Activated CD8-positive, alpha-beta memory T cell treated with anti-CD3 and anti-CD28 coated beads for 48 hours (primary cell): Measurements from ENCODE around the gene FERMT3.
A peak's percentile ranks its signal among the peaks of the same experiment; 100 is the strongest.

Experiments
- DNase-seq, 3 experiments: peaks; one replicate each; pipeline ENCODE4 v3.0.0-alpha.2; 2020; ENCODE audit warnings: low read depth in 2 of 3, low spot score in 2 of 3

The FERMT3 gene

GRCh38 chr11:64247729-64248531 is 41.4 kb downstream of the FERMT3 start:
- no peak for DNase-seq

- no peak for DNase-seq
Observed at GRCh38 chr11:64248578-64248977, 42.1 kb downstream of the FERMT3 start.

- no peak for DNase-seq
Observed at GRCh38 chr11:64249038-64249437, 42.5 kb downstream of the FERMT3 start.

DNA sequence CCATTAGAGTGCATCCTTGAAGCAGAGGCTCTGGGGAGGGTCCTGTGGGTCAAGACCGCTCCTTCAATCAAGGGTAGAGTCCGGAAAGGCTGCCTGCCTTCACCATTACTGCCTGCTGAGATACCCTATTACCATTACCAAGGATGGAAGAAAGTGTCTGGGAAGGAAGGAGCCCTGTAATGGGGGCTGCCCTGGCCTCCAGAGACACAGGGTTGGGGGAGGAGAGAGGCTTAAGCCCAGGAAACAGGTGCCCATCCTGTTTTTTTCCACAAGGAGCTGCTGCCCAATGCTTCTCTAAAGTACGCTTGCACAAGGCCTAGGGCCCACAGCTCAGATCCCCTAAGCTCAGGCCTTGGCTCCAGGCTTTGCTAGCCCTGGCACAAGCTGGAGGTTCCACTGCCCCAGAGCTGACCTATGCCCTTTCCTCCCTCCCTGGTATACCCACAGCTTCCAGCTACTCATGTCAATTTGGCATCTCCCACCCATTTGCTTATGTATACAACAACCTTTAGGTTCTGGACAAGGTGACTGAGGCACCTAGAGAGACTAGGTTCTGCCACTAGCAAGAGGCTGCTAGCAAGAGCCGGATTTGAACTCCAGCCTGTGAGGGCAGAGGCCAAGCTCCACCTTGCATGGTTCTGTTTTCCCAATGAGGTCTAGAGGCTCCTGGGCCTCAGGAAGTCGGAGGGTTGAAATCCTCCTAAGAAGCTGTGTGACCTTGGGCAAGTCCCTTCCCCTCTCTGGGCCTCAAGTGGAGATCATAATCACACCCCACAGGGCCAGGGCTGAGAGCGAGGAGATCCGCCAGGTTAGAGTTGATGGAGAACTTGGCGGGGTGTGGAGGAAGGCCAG is 43.3 kb downstream of the FERMT3 start:
- no peak for DNase-seq

DNA sequence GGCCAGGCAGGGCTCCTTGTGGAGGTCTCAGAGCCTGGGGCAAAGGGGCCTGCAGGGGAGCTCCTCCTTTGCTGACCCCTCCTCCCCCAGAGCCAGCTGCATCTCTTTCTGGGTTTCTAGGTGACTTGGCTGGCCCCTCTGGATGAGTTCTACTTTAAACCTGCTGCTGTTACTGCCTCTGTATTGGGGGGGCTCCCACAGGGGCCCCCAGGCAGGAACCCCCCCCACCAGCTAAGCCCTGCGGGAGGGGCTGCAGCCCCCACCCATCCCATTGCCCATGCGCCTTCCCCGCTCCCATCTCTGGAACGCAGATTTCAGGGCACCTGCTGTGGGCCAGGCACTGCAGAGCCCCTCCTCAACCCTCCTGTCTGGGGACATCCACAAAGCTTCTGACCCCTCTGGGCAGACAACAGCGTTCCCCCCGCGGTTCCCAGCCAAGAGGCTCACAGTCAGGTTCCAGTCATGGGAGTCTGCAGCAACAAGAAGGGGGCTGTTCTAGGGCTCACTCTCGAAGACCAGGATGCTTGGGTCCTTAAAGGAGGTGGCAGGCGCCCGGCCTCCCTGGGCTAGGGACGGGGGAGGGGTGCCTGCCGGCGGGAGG is 44.0 kb downstream of the FERMT3 start:
- no peak for DNase-seq

DNA sequence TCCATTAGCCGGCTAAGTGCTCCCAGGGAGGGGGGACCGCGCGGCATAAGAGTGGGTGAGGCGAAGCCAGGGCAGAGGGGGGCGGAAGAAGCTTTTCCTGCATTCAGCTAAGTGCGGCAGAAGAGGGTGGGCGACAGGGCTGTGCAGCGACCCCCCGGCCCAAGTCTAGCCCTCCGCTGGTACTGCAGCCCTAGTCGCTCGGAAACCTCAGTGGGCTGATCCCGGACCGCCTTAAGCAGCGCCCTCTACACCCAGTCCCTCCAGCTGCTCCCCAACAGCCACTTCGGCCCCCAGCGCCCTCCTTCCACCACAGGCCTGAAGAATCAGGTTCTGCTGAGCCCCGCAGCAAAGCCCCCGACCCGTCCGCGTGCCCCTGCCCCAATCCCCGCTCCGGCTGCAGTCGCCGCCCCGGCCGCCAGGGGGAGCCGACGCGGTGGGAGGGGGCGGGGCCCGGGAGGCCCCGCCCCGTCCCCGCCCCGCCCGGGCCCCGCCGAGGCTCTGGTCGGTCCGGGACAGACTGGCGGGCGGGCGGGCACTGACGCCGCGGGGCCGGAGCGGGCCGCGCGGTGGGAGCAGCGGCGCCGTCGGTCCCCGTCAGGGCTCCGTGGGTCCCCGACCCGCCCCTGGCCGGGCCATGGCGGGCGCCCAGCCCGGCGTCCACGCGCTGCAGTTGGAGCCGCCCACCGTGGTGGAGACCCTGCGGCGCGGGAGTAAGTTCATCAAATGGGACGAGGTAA is 44.7 kb downstream of the FERMT3 start, which contains the start of gene PLCB3:
Gene PLCB3 (plus strand): TSS at position 515 of the 737 bp plus-strand sequence. CDS start 120 bp downstream, at position 635.
- peak in 2 of 3 experiments; percentile 43 to 69 for DNase-seq

DNA sequence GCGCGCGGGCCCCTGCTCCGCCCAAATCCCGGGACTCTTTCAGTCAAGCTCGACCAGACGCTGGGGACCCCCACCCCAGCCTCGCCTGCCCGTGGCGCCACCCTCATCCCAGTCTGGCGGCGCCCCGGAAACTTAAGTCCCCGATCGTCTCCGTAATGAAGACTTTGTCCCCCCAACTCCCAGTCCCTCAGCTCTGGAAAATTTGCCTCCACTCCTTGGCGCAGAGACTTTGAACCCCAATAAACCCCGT is 45.2 kb downstream of the FERMT3 start:
- no peak for DNase-seq

DNA sequence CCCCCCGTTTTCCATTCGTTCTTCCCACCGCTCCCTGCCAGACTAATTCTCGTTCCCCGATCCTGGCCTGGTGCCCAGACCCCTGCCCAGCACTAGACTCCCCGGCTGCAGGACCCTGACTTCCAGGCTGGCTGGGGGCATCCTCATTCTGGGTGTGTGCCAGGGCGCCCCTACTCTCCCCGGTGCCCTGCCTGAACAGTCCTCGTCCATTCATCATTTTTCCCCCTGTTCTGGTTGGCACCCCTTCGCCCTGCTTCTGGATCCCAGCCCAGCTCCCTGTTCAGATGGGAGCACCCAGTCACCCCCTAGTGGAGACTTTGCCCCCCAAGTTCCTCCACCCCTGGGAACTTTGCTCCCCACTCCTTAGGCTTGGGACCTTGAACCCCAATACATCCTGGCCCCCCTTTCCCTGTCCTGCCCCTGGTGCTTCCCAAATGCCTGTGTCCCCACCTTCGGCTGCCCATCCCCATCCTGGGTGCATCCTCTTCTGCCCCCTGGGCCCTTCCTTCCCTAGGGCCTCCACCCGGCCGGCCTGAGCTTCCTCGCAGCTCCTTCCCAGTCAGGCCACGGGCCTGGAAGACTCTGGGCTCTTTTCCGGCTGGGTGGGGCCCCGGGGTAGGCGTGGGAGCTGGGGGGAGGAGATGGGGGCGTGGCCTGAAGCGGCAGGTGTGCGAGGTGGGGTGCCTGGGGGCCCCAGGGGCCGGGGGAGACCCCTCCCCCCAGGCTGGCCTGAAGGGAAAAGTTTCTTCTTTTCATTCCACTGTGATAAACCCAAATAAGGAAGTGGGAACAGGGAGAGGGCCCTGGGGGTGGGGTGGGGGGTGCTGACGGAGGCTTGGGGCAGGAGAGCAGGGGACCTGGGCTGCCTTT is 45.7 kb downstream of the FERMT3 start:
- DNase-seq = no peak

- no peak for DNase-seq
Observed at GRCh38 chr11:64253043-64253442, 46.5 kb downstream of the FERMT3 start.

- DNase-seq = no peak
Observed at GRCh38 chr11:64253481-64253880, 47.0 kb downstream of the FERMT3 start.

DNA sequence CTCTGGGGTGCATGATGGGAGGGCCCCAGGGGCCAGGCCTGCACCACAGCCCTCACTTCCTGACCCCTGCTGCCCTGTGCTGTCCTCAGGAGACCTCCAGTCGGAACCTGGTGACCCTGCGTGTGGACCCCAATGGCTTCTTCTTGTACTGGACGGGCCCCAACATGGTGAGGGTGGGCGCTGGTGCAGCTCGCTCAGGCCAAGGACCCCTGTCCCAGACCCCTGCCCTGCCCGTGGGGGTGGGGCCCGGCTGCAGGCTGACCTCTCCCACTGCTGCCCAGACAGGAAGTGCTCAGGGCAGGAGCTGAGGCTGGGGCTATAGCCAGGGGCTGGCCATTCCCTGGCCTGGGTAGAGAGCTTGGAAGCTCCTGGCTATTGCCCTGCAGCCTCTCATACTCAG is 47.8 kb downstream of the FERMT3 start:
- no peak for DNase-seq

DNA sequence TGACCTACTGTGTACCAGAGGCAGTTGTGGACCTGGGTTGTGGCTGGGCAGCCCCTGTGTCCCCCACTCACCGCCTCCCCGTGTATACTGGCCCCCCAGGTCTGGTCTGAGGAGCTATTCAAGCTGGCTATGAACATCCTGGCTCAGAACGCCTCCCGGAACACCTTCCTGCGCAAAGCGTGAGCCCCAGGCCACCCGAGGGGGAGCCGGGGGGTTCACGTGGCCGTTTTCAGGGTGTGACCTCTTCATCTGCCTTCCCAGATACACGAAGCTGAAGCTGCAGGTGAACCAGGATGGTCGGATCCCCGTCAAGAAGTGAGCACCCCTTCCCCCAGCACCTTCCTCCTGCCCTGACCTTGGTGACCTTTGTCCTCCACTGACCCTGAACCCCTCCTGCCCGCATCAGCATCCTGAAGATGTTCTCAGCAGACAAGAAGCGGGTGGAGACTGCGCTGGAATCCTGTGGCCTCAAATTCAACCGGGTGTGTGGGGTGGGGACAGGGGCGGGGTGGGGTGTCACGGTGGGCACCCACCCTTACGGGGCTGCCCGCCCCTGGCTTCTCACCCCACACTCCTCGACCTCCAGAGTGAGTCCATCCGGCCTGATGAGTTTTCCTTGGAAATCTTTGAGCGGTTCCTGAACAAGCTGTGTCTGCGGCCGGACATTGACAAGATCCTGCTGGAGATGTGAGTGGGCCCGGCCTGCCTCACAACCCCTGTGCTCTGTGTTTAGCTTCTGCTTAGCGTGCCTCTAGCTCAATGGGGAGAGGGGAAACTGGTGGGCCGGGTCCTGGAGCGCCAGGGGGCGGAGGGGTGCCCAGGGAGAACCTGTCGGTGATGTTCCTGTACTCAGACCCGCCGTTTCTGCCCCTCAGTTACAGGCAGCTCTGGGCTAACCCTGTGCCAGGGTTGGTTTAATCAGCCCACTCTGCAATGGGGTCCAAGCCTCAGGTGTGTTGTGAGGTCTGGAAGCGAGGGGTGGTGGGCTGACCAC is 48.9 kb downstream of the FERMT3 start:
- no peak for DNase-seq

DNA sequence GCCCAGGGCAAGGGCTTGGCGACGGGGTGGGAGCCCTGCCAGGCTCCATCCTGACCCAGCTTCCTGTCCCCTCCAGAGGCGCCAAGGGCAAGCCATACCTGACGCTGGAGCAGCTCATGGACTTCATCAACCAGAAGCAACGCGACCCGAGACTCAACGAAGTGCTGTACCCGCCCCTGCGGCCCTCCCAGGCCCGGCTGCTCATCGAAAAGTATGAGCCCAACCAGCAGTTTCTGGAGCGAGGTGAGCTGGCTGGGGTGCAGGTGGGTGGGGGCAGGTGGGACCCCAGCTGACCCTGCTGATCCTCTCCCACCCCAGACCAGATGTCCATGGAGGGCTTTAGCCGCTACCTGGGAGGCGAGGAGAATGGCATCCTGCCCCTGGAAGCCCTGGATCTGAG is 49.8 kb downstream of the FERMT3 start:
- no peak for DNase-seq

GRCh38 chr11:64258356-64258755 is 51.8 kb downstream of the FERMT3 start:
- DNase-seq = no peak

DNA sequence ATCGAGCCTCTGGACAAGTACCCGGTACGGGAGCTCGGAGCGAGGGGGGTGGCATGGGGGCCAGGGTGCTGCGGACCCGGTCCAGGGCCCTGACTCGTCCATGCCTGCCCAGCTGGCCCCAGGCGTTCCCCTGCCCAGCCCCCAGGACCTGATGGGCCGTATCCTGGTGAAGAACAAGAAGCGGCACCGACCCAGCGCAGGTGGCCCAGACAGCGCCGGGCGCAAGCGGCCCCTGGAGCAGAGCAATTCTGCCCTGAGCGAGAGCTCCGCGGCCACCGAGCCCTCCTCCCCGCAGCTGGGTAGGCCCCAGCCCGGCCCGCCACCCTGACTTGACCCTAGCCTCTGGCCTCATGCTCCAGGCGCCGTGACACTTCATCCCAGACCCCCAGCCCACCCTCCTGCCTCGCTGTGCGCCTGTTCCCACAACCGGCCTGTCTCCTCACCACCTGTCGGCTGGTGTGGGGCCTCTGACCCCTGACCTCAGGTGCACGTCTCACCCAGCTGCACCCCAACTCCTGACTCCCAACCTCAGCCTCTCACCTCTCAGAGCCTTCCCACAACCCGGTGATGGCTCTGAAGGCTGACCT is 52.5 kb downstream of the FERMT3 start:
- no peak for DNase-seq

GRCh38 chr11:64259533-64260067 is 53.1 kb downstream of the FERMT3 start:
- no peak for DNase-seq

GRCh38 chr11:64260147-64260708 is 53.7 kb downstream of the FERMT3 start:
- DNase-seq = no peak

GRCh38 chr11:64261556-64262080 is 55.1 kb downstream of the FERMT3 start:
- DNase-seq = no peak
